ENCODE measurements around the gene DUT.

Gene DUT

DNA sequence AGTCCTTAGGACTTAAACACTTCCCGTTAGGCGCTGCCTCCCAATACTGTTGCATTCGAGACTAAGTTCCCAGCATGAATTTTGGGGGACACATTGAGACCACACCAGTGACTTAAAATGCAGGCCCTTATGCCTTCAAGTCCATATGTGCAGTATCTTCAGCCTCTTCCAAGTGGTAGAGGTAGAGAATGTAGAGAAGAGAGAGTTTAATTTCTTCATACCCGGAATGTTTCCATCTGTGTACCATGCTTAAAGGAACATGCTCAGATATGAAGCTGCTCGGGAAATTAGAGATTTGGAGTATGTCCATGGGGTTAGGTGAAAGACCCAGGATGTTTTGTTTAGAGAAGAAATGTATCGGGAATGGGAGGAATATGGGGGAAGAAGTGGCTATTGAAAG lies 12.6 kb downstream of the DUT start:
- TF ChIP-seq TCF12 (IDR thresholded peaks at IDR 0.05; ENCODE audit: low read depth) (no peak), TEAD4 (IDR thresholded peaks at IDR 0.05) (no peak), NFIC (IDR thresholded peaks at IDR 0.05) (no peak), FOXM1 (IDR thresholded peaks at IDR 0.05; ENCODE audit: borderline replicate concordance, low read depth) (no peak), YY1 (IDR thresholded peaks at IDR 0.05; ENCODE audit: low read depth) (no peak), REST (IDR thresholded peaks at IDR 0.05; ENCODE audit: low read depth) (no peak), EP300 (IDR thresholded peaks at IDR 0.05; ENCODE audit: borderline replicate concordance) (no peak), CREB1 (IDR thresholded peaks at IDR 0.05; ENCODE audit: low read depth) (no peak), TAF1 (IDR thresholded peaks at IDR 0.05; ENCODE audit: low read depth) (no peak), CEBPB (IDR thresholded peaks at IDR 0.05) (no peak), ZBTB7A (IDR thresholded peaks at IDR 0.05; ENCODE audit: low read depth) (no peak), EGR1 (IDR thresholded peaks at IDR 0.05) (no peak), RAD21 (IDR thresholded peaks at IDR 0.05; ENCODE audit: low read depth) (no peak)
- TF ChIP-seq, protein P1, sequence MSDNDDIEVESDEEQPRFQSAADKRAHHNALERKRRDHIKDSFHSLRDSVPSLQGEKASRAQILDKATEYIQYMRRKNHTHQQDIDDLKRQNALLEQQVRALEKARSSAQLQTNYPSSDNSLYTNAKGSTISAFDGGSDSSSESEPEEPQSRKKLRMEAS (IDR thresholded peaks at IDR 0.05), result no peak
- TF ChIP-seq, protein P2, sequence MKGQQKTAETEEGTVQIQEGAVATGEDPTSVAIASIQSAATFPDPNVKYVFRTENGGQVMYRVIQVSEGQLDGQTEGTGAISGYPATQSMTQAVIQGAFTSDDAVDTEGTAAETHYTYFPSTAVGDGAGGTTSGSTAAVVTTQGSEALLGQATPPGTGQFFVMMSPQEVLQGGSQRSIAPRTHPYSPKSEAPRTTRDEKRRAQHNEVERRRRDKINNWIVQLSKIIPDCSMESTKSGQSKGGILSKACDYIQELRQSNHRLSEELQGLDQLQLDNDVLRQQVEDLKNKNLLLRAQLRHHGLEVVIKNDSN (IDR thresholded peaks at IDR 0.05), result no peak

DNA sequence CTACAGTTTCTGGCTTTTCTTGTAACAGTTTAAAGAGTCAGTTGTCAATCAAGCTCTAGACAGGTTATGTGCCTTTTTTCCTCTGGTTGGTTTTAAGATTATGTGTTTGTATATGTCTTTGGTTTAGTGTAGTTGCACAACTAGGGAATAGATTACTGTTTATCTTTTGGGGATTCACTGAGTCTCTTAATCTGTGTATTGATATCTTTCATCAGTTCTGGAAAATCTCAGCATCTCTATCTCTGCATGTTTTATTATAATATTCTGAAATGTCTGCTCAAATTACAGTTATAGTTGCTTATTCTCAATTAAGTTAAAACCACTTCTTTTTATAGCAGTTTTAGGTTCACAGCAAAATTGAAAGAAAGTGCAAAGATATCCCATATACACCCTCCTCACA lies 14.3 kb downstream of the DUT start:
- TF ChIP-seq TEAD4 (IDR thresholded peaks at IDR 0.05), result no peak
- no peak for TF ChIP-seq TCF12 (IDR thresholded peaks at IDR 0.05; ENCODE audit: low read depth)
- TF ChIP-seq YY1 (IDR thresholded peaks at IDR 0.05; ENCODE audit: low read depth), result no peak
- TF ChIP-seq NFIC (IDR thresholded peaks at IDR 0.05), result no peak
- no peak for TF ChIP-seq EGR1 (IDR thresholded peaks at IDR 0.05)
- TF ChIP-seq TAF1 (IDR thresholded peaks at IDR 0.05; ENCODE audit: low read depth), result no peak
- TF ChIP-seq CREB1 (IDR thresholded peaks at IDR 0.05; ENCODE audit: low read depth), result no peak

- TF ChIP-seq FOXM1 (IDR thresholded peaks at IDR 0.05; ENCODE audit: borderline replicate concordance, low read depth), result no peak
- TF ChIP-seq, protein P2 (IDR thresholded peaks at IDR 0.05), result no peak
- no peak for TF ChIP-seq REST (IDR thresholded peaks at IDR 0.05; ENCODE audit: low read depth)
- peak; percentile 88 for TF ChIP-seq TEAD4 (IDR thresholded peaks at IDR 0.05)
- no peak for TF ChIP-seq TAF1 (IDR thresholded peaks at IDR 0.05; ENCODE audit: low read depth)
- no peak for TF ChIP-seq TCF12 (IDR thresholded peaks at IDR 0.05; ENCODE audit: low read depth)
- TF ChIP-seq RAD21 (IDR thresholded peaks at IDR 0.05; ENCODE audit: low read depth), result peak; percentile 87
- TF ChIP-seq EGR1 (IDR thresholded peaks at IDR 0.05), result no peak
These were observed 21.3 kb downstream of the DUT start for GRCh38 chr15:48352474-48353072.

GRCh38 chr15:48354694-48355303 lies 23.6 kb downstream of the DUT start:
- no peak for TF ChIP-seq CREB1 (IDR thresholded peaks at IDR 0.05; ENCODE audit: low read depth)

DNA sequence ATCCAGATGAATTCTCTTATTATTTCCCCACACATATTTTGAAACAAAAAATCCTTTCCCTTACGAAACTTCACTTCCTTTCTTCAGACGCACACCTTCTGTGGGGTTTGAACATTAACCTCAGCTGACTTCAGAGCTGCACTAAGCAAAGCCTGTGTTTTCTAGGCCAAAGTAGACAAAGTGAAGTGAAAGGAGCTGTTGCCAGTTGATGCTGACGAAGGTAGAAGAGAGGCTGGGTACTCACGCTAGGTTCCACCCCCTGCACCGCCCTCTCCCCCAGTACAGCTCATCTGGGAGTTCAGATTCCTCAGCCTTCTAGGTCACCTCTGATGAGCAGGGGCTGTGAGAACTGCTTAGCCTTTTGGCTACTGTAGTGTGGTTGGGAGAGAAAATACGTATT lies 24.1 kb downstream of the DUT start:
- TF ChIP-seq TAF1 (IDR thresholded peaks at IDR 0.05; ENCODE audit: low read depth) (no peak), CEBPB (IDR thresholded peaks at IDR 0.05) (no peak), REST (IDR thresholded peaks at IDR 0.05; ENCODE audit: low read depth) (no peak), EGR1 (IDR thresholded peaks at IDR 0.05) (no peak), RAD21 (IDR thresholded peaks at IDR 0.05; ENCODE audit: low read depth) (no peak), YY1 (IDR thresholded peaks at IDR 0.05; ENCODE audit: low read depth) (no peak), TEAD4 (IDR thresholded peaks at IDR 0.05) (no peak), EP300 (IDR thresholded peaks at IDR 0.05; ENCODE audit: borderline replicate concordance) (no peak), TCF12 (IDR thresholded peaks at IDR 0.05; ENCODE audit: low read depth) (no peak), ZBTB7A (IDR thresholded peaks at IDR 0.05; ENCODE audit: low read depth) (no peak), NFIC (IDR thresholded peaks at IDR 0.05) (no peak), CREB1 (IDR thresholded peaks at IDR 0.05; ENCODE audit: low read depth) (no peak), FOXM1 (IDR thresholded peaks at IDR 0.05; ENCODE audit: borderline replicate concordance, low read depth) (no peak)
- TF ChIP-seq, protein P1 (IDR thresholded peaks at IDR 0.05), result no peak
- TF ChIP-seq, protein P2 (IDR thresholded peaks at IDR 0.05), result no peak
